Astrocyte (in vitro differentiated cells and primary cell): ENCODE data around the gene JKAMP.

ENCODE experiments used
- CTCF ChIP-seq: IDR thresholded peaks from 2 replicates; pipeline ENCODE4 v1.5.1; 2011; ENCODE audit warnings: low read depth, mild to moderate bottlenecking, inconsistent platforms, low read length, moderate library complexity; ENCODE audit not compliant: insufficient read depth
- EZH2 ChIP-seq: IDR thresholded peaks from 2 replicates; pipeline ENCODE4 v1.6.1; 2012; ENCODE audit warnings: mild to moderate bottlenecking, low read length, inconsistent platforms; ENCODE audit not compliant: insufficient read depth

DNA sequence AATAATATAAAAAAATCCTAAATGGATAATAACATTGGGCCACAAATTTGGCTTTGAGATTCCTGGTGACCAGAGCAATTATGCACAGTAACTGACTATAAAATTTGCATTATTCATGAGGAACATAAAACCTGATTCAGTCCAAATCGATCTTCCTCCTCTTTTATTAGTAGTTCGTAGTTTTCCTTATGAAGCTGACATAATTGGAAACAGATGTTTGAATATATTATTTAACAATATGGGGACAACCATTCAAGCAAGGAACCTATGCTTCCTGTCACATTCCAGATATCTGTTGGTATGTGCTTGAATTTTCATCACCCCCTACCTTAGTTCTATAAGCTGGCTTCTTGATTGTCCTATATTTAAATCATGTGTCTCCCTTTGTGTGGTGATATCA is 57.4 kb downstream of the JKAMP start:
- no peak for TF ChIP-seq CTCF
- TF ChIP-seq EZH2: no peak
